Stimulated activated CD8-positive, alpha-beta memory T cell treated with anti-CD3 and anti-CD28 coated beads, Interleukin-7, amount 100 ng/mL, for 24 hours (primary cell): Measurements from ENCODE around the gene TPD52L3.

Experiments
- DNase-seq: peaks from one replicate; pipeline ENCODE4 v3.0.0-alpha.2; 2020; ENCODE audit warnings: low read depth

The TPD52L3 gene

GRCh38 chr9:6328103-6328502 lies at the start of gene TPD52L3:
TPD52L3 (plus strand) TSS chr9:6328375; CDS start chr9:6328596, 221 bp downstream.
- no peak for DNase-seq

GRCh38 chr9:6301858-6302257 lies 26.3 kb upstream of the TPD52L3 start:
- no peak for DNase-seq

GRCh38 chr9:6302417-6302816 lies 25.8 kb upstream of the TPD52L3 start:
- no peak for DNase-seq

DNA sequence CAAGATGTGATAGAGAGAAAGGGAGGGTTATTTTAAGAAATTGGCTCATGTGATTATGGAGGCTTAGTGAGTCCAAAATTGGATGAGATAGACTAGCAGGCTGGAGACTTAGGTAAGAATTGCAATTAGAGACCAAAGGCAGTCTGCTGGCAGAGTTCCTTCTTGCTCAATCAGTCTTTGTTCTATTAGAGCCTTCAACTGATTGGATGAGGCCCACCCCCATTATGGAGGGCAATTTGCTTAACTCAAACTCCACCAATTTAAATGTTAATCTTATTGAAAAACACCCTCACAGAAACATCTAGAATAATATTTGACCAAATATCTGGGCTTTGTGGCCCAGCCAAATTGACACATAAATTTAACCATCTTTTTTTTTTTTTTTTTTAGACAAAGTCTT lies 23.9 kb upstream of the TPD52L3 start:
- no peak for DNase-seq

DNA sequence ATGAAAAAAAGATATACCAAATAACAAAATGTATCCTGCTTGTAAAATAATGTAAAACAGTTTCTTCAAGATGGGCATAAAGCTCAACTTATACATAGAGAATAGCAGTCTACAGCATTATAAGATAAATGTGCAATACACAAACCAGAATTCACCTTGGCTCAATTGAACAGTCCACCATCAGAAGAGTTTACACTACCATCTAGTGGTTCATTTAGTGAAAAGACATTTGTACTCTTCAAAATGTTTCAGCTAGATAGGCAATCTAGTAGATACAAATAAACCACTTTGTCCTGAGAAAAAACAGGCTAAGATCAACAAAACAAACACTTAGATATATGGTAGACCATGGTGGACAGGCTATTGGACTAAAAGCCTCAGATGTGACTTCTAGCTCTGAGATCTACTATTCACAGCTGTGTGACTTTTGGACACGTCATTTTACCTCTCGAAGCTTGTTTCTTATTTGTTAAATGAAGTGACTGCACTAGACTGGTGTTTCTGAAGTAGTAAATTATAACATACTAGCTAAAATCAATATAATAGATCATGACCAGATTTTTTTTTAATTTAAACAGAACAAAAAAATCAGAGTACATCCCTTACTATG lies 22.1 kb upstream of the TPD52L3 start:
- no peak for DNase-seq

DNA sequence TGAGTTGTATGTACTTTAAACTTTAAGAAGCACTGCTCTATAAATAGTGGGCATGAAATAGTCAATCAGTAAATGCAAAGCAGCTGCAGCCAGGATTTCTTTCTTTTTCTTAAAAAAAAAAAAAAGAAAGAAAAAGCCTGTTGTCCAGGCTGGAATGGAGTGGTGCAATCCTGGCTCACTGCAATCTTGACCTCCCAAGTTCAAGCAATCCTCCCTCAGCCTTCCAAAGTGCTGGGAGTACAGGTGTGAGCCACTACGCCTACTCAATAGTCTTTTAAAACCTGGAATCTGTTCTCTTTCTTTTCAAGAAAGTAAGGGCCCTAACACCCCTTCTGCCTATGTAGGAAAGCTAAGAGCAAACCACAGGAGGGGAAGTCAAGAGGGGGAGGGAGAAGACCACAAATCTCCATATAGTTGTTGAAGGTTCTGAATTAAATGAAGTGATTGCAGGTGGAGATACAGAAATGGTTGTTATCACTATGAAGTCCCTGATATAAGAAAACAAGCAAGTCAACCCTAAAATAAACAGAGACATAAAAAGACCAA lies 20.6 kb upstream of the TPD52L3 start:
- DNase-seq: no peak

- DNase-seq: no peak
Measured at GRCh38 chr9:6330958-6331634, 2.9 kb downstream of the TPD52L3 start.

DNA sequence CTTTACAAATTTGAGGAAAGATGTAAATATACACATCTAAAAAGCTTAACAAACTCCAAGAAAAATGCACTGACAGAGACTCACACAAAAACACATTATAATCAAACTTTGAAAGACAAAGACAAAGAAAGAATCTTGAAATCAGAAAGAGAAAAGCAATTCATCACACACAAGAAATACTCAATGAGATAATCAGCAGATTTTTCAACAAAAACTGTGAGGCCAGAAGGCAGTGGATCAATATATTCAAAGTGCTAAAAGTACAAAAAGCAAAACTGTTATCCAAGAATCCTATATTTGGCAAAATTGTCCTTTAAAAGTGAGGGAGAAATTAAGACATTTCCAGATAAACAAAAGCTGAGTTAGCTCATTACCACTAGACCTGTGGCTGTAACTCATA lies 6.1 kb downstream of the TPD52L3 start:
- no peak for DNase-seq

- DNase-seq: no peak
Measured at GRCh38 chr9:6348766-6349165, 20.6 kb downstream of the TPD52L3 start.

- DNase-seq: no peak
Measured at GRCh38 chr9:6351737-6352136, 23.6 kb downstream of the TPD52L3 start.

GRCh38 chr9:6354072-6354686 lies 26.0 kb downstream of the TPD52L3 start:
- DNase-seq: no peak

DNA sequence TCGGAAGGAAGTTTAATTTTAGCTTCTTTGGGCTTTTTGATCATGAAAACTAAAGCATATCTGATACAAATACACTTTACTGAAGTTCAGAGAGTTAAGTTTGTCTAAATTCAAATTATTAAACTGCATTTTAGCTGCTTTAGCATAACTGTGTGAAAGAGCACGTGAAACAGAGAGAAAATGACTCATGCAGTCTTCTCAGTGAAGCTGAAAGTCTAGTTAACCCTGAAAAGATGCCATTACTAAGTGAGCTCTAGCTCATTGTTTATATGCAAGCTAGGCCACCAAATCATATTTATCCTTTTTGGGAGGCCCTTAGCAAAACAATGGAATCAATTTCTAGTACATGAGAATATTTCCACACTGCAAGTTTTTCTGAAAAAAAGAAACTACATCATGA lies 27.6 kb downstream of the TPD52L3 start:
- DNase-seq: no peak

DNA sequence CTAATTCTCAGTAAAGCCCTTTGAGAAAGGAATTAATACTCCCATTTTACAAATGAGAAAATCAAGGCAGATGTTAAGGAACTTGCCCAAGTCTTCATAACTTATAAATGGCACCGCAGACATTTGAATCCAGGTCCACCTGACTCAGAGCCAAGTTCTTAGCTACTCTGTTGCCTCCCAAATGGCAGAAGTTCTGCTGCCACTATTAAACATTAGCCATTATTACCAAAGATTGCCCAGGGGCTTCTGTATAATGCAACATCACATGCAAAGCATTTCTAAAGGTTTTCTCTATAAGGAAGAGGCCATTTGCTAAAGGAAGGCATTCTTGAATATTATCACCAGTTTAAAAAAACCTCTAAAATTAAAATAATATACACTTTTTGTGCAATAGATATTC lies 28.3 kb downstream of the TPD52L3 start:
- no peak for DNase-seq

- no peak for DNase-seq
Measured at GRCh38 chr9:6356904-6357303, 28.7 kb downstream of the TPD52L3 start.

GRCh38 chr9:6367128-6367890 lies 39.1 kb downstream of the TPD52L3 start:
- no peak for DNase-seq

DNA sequence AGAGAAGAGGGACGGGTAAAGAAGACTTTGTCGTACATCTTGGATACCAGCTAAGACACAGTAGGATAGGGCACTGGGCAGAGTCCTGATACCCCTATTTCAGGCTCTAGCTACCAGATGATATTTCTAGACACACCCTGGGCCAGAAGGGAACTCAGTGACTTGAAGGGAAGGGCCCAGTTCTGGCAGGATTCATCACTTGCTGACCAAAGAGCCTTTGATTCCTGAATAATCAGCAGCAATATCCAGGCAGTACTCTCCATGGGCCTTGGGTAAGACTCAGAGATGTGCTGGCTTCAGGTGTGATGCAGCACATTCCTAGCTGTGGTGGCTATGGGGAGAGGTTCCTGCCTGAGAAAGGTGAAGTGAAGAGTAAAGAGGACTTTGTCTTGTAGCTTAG lies 40.7 kb downstream of the TPD52L3 start:
- DNase-seq: no peak
